UCSD-AML1 (cell line): Measurements from ENCODE around the gene ZNF219.

ENCODE experiments used
- DNase-seq: peaks from one replicate; lab custom pipeline; 2025; ENCODE audit not compliant: unreplicated experiment; lab: John Stamatoyannopoulos, UW

Gene ZNF219

DNA sequence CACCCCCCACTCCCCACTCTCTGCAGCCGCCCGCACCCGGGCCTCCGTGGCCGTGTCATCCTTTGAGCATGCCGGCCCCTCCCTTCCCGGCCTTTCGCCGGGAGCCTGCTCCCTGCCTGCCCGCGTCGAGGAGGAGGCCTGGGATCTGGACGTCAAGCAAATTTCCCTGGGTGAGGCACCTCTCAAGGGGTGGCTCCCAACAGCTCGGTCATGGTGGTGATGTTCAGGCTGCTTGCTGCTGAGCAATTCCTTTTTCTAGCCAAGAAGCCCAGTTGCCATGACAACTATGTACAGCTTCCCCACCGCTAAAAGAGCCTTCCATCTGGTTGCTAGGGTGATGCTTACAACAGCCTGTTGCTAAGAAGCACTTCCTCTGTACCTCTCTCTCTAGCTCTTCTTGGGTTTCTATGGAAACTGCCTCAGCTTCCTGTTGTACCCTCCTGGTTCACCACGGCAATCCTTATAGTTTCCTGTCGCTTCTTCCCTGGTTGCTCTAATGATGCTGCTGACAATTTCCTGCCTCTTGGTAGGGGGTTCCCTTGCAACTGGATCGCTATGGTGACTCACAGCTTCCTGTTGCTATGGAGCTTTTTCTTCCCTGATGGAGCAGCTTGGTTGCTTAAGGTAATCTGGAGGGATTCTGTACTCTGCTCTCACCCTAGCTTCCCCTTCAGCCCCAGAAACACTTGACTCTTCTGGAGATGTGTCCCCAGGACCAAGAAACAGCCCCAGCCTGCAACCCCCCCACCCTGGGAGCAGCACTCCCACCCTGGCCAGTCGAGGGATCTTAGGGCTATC lies 11.0 kb downstream of the ZNF219 start:
- peak; percentile 40 for DNase-seq

DNA sequence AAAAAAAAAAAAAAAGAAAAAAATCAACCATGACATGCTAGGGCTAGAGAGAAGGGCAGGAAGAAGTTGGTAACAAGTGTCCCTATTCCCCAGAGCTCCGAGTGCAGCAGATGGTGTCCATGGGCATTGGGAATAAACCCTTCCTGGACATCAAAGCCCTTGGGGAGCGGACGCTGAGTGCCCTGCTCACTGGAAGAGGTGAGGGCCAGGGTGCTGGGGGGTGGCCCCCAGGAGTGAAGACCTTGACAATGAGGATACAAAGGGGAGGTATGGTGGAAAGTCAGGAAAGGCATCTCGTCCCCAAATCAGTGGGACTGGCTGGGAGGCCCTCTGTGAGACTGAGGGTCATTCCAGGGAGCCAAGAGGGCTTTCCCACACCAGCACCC lies 11.6 kb downstream of the ZNF219 start:
- DNase-seq, result no peak

DNA sequence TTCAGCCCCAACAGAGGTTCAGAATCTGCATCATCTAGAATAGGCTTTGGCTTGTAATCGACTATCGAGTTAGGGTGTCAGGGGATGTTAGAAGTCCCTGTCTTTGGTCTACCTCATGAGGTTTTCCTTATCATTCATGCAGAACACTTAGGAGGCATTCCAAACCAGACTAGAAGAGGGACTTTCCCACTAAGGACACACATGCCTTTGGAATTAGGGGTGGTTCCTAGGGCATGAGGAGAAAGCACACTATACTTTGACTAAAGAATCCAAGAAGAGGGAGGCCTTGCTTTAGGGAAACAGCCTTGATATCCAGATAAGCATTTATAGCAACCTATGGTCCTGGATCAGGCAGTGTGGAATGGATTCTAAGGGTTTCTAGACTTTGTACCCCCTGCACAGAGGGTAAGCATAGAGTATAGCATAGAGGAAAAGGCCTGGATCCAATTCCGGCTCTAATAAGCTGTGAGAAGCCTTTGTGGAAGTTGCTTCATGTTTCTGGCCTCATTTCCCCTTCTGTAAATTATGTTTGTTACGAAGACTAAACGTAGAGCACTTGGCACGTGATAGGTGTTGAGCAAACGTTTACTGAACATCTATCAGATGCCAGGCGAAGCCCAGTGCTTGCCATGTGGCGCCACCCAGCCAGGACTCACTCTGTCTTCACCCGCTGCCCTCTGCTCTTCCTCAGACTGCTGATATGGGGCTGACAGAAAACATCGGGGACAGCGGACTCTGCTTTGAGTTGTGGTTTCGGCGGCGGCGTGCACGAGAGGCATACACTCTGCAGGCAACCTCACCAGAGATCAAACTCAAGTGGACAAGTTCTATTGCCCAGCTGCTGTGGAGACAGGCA lies 13.2 kb downstream of the ZNF219 start:
- DNase-seq, result no peak

DNA sequence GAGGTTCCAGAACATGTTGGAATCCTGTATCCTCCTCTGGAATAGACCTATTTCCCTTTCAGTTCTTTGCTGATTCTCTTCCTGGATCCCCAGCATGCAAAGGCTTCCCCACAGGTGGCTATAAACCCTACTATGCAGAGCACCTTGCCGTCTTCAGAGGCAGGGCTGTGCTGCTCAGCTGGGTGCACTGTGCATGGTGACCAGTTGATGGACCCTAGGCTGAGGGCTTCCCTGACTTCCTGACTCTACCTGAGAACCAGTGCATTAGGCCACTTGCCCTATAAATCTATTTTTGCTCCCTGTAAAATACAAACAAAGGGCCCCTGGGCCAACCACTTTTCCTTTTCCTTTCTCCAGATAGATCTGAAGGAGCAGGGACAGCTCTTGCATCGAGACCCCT lies 14.1 kb downstream of the ZNF219 start:
- no peak for DNase-seq

DNA sequence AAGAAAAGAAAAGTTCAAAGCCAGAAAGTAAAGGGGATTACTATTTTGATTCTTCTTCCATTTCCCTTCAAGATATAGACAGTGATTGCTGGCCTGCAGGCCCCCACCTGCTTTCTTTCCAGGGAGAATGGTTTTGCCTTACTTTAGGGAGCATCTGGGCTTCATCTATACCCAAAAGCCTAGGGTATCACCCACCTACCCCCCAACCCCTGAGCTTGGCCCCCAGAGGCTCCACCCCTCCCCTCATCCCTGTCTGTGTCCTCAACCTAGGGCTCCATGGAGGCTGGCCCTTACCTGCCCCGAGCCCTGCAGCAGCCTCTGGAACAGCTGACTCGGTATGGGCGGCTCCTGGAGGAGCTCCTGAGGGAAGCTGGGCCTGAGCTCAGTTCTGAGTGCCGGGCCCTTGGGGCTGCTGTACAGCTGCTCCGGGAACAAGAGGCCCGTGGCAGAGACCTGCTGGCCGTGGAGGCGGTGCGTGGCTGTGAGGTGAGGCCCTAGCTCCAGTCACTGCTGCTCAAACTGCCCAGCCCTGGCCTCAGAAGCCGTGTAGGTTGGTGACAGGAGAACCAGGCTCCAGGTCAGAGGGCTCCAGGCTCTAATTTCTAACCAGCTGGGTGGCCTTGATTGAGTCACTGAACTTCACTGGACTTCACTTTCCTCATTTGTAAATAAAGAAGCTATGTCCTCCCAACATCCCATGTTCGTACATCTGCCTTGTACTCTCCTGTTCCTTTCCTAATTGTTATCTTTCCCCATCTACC lies 14.7 kb downstream of the ZNF219 start:
- DNase-seq, result no peak

DNA sequence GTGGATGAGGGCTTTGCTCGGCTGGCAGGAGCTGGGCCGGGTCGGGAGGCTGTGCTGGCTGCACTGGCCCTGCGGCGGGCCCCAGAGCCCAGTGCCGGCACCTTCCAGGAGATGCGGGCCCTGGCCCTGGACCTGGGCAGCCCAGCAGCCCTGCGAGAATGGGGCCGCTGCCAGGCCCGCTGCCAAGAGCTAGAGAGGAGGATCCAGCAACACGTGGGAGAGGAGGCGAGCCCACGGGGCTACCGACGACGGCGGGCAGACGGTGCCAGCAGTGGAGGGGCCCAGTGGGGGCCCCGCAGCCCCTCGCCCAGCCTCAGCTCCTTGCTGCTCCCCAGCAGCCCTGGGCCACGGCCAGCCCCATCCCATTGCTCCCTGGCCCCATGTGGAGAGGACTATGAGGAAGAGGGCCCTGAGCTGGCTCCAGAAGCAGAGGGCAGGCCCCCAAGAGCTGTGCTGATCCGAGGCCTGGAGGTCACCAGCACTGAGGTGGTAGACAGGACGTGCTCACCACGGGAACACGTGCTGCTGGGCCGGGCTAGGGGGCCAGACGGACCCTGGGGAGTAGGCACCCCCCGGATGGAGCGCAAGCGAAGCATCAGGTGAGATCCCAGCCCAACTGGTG lies 16.8 kb downstream of the ZNF219 start:
- no peak for DNase-seq

DNA sequence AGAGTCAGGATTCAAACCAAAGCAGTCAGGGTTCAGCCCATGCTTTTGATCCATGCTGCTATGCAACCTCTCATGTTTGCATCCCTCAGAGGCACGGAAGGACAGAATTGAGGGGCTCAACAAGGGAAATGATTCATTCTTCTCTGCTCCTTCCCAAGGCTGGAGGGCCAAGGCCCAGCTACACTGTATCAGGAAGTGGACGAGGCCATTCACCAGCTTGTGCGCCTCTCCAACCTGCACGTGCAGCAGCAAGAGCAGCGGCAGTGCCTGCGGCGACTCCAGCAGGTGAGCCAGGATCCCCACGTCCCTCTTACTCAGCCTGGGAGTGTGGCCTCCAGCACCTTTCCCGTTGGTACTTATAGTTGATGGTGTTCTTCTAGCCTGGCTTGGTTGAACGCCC lies 19.7 kb downstream of the ZNF219 start:
- DNase-seq, result no peak

DNA sequence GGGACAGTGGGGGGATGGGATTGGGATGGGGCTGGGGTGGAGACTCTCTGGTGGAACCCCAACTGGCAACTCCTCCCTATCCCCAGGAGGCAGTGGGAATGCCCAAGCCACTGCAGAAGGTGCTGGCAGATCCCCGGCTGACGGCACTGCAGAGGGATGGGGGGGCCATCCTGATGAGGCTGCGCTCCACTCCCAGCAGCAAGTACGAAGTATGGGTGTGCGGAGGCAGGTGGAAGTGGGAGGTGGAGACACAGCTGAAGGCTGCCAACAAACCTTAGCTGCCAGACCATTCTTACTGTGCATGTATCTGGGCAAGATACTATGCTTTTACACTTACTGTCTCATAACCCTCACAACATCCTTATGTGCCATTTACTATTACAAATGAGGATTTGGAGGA lies 20.2 kb downstream of the ZNF219 start:
- no peak for DNase-seq

DNA sequence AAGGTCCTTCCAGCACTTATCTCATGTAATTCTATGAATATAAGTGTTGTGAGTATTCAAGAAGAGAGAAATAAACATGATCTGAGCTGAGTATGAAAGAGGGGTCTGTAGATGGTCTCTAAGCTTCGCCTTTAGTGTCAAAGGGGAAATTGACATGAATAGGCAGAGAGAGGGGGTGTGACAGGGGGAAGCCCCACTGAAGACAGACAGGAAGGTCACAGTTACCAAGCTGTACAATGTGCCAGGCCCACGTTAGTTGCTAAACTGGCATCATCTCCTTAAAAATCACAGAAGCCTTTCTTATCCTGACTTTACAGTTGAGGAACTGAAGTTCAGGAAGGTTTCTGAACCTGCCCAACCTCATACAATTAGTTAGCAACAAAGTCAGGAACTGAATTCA lies 20.8 kb downstream of the ZNF219 start:
- no peak for DNase-seq

DNA sequence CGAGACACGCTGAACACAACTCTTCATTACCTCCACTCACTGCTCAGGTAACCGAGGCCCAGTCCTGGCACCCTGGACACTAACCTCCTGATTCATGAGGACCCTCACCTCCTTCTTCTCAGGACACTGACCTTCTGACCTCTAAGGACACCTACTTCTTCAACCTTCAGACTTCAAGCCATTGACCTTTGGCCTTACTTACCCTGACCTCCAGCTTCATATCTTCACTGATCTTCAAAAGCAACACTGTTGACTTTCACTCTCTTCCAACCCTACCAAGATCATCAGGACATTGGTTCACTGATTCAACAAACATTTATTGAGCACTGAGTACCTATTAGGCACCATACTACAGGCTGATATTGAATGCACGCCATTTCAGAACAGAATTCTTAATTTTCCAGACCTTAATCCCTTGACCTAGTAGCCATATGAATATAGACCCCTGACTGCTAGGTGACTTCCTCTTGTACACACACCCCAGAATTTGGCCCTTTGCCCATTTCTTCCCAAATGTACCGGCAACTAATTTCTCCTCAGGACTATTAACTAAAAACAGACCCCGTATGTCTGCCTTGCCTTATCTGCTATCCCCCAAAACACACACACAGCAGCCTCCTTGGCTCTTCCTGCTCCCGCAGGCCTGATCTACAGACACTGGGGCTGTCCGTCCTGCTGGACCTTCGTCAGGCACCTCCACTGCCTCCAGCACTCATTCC lies 22.6 kb downstream of the ZNF219 start:
- DNase-seq, result no peak

DNA sequence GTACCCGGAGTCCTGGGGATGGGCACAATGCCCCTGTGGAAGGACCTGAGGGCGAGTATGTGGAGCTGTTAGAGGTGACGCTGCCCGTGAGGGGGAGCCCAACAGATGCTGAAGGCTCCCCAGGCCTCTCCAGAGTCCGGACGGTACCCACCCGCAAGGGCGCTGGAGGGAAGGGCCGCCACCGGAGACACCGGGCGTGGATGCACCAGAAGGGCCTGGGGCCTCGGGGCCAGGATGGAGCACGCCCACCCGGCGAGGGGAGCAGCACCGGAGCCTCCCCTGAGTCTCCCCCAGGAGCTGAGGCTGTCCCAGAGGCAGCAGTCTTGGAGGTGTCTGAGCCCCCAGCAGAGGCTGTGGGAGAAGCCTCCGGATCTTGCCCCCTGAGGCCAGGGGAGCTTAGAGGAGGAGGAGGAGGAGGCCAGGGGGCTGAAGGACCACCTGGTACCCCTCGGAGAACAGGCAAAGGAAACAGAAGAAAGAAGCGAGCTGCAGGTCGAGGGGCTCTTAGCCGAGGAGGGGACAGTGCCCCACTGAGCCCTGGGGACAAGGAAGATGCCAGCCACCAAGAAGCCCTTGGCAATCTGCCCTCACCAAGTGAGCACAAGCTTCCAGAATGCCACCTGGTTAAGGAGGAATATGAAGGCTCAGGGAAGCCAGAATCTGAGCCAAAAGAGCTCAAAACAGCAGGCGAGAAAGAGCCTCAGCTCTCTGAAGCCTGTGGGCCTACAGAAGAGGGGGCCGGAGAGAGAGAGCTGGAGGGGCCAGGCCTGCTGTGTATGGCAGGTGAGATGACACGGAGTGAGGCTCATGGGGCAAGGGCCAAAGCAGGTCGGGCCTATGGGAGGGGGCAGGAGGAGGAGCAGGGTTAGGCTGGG lies 23.8 kb downstream of the ZNF219 start:
- DNase-seq, result no peak

DNA sequence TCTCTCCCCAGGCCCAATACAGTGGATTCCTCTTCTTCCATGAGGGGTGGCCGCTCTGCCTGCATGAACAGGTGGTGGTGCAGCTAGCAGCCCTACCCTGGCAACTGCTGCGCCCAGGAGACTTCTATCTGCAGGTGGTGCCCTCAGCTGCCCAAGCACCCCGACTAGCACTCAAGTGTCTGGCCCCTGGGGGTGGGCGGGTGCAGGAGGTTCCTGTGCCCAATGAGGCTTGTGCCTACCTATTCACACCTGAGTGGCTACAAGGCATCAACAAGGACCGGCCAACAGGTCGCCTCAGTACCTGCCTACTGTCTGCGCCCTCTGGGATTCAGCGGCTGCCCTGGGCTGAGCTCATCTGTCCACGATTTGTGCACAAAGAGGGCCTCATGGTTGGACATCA lies 24.5 kb downstream of the ZNF219 start:
- no peak for DNase-seq

DNA sequence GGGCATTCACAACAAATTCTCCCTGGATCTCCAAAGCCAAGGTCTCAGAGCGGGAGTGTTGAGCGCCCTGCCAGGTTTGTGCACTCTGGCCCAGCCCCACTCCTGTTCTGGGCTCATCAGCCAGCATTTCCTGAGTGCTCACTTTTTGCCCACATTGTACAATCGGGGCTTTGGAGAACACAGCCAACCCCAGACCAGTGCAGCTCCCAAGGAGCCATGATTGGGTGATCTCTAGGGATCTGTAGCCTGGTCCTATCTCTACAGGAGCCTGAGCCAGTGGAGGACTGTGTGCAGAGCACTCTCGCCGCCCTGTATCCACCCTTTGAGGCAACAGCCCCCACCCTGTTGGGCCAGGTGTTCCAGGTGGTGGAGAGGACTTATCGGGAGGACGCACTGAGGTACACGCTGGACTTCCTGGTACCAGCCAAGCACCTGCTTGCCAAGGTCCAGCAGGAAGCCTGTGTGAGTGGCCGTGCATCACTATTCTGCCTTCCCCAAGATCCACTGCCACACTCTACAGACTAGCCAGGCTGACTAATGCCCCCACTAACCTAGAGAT lies 25.6 kb downstream of the ZNF219 start:
- no peak for DNase-seq

DNA sequence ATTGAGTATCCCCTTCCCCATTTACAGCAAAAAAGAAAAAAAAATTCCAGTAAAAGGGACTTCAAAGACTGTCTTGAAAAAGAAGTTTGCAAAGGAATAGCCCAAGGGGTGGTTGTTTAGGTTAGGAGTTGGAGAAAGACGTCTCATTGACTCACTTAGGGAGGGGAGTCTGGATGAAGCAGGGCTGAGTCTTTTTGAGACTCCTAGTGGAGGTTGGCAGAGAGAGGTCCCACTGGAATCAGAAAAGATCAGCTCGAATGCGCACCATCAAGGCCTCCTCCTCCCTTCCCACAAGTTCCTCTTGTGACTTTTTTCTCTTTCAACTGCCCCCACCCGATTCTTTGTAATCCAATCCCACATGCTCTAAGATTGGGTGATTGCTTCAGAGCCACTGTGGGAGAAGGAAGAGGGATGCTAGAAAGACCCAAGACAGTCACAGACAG lies 26.4 kb downstream of the ZNF219 start:
- peak; percentile 21 for DNase-seq

DNA sequence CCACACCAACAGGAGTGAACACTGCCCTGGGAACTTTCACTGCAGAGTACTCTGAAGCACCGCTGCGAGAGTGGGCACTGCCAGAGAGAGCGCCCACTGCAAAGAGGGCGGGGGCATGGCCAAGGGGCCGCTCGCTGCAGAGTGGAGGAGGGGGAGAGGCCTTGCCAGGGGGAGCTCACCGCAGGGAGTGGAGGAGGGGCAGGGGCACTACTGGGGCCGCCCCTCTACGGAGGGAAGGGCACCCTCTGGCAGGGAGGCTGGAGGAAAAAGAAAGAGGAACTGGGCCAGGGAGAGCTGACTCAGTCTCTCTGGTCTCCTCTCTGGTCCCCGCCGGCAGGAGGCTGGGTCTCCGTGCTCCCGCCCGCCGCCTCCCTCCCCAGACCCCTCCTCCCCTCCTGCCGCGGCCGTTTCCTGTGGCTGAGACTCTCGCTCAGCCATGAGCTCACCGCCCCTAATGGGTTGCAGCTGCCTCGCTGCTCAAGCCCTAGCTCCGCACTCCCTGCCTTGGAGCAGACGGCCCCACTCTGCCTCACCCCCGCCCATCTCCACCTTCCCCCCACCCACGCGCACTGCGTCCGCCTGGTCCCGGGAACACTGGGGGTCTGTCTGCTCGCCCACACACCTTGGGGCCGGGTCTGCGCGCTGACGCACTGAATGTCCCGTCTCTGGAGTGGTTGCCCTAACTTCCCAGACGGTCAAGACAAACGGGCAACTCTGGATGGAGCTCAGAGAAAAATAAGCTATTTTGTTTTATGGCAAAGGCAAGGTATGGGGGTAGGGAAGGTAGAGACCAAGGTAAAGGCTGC lies 27.0 kb downstream of the ZNF219 start:
- DNase-seq, result peak; percentile 88

DNA sequence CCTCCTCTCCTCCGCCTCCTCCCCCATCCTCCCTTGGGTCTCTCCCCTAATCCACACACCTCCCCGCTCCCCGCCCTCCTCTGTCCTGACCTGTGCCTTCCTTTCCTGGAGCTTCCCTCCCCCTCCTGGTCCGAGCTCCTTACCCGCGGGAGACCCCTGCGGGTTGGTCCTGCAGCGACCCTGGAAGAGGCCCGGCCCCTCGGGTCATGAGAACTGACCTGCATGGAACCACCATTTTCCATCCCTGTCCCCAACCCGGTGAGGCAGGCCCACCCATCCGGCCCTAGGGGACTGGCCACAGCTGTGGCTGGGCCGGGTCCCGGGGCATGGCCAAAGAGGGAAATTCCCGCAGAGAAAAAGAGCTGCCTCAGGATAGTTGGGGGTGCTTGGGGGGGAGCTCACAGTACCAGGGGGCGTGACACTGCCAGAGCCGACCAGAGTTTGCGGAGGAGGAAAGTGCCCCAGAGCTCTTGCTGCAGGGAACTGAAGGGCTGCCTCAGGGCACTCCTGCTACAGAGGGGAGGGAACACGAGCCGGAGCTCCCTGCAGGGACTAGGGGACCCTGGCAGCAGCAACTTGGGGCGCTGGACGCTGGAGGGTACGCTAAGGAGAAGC lies 27.7 kb downstream of the ZNF219 start:
- DNase-seq, result no peak

DNA sequence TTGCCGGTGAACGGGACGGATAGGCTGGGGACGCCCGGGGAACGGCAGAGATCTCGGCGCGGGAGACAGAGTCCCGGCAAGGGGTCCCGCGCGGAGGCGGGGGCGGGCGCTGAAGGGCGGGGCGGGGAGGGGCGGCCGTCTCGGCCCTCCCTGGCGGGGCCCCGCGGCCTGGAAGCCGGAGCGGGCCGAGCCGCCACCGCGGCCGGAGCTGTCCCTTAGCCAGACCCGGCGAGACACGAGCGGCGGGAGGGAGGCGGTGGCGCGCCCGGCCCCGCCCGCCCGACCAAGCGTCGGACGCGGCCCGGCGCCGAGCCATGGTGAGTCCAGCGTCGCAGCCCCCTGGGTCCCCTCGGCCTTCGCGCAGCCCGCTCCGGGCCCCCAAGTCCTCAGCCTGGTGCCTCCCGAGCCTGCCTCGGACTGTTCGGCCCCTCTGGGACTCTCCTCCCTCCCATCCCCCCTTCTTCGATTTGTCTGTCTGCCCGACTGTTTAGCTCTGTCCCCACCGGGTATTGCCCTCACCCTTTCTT lies 28.3 kb downstream of the ZNF219 start, which contains the start of gene ARHGEF40:
TSS of gene ARHGEF40 (plus strand) at position 222 of the 527 bp plus-strand sequence. CDS start at position 315, 93 bp downstream.
- peak; percentile 44 for DNase-seq
